HG03521 (cell line): ENCODE data around the gene ARID5A.

Experiments used
- ATAC-seq: cut with Tn5 transposase; IDR thresholded peaks from one replicate; pipeline ENCODE4 v1.9.1; 2021; ENCODE audit warnings: mild to moderate bottlenecking, moderate library complexity; ENCODE audit not compliant: unreplicated experiment

Gene ARID5A

DNA sequence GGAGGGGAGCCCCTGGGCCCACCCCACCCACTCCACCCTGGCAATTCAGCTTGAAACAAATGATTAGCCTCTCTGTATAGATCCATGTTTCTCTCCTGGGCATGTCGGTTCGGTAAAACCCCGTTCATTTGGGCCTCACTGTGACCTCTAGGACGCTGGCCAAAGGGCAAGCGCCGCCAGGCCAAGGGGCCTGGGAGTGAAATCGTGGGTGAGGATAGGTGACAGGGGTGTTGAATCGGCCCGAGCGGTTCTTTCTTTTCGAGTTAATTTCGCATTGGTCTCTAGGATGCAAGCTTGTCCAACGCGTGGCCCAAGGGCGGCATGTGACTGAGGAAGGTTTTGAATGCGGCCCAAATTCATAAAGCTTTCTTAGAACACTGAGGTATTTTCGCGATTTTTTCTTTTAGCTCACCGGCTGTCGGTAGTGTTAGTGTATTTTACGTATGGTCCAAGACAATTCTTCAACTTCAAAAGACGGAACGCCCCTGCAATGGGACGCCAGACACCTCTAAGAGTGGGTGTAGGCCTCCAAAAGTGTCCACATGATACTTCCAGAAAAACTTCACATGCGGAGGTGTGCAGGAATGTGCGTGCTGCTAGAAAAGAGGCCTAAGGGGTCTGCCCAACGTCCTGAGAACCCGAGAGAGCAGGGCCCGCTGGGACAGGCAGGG, 9.8 kb upstream of the ARID5A start:
- no peak for ATAC-seq

- no peak for ATAC-seq
Observed at GRCh38 chr2:96527286-96528005, 9.1 kb upstream of the ARID5A start.

- ATAC-seq = no peak
Observed at GRCh38 chr2:96528006-96528699, 8.4 kb upstream of the ARID5A start.

- no peak for ATAC-seq
Observed at GRCh38 chr2:96528700-96529375, 7.7 kb upstream of the ARID5A start.

GRCh38 chr2:96529376-96530143, 7.0 kb upstream of the ARID5A start:
- no peak for ATAC-seq

DNA sequence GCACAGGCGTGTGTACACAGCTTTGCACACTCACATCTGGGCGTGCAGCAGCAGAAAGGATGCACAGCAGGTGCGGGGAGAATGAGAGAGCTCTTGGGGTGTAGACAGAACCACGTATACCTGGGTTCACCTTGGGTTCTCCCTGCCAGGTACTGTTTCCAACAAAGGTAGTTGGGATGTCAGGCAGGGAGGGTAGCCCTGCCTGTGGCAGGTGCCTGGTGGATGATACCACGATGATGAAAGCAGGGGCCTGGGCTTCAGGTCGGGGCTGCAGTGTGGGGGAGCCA, 6.5 kb upstream of the ARID5A start:
- ATAC-seq = no peak

- ATAC-seq = no peak
Observed at GRCh38 chr2:96530474-96531357, 5.8 kb upstream of the ARID5A start.

- no peak for ATAC-seq
Observed at GRCh38 chr2:96531366-96531765, 5.2 kb upstream of the ARID5A start.

- no peak for ATAC-seq
Observed at GRCh38 chr2:96531872-96532505, 4.6 kb upstream of the ARID5A start.

- ATAC-seq = no peak
Observed at GRCh38 chr2:96532641-96533291, 3.8 kb upstream of the ARID5A start.

- no peak for ATAC-seq
Observed at GRCh38 chr2:96533292-96534073, 3.1 kb upstream of the ARID5A start.

DNA sequence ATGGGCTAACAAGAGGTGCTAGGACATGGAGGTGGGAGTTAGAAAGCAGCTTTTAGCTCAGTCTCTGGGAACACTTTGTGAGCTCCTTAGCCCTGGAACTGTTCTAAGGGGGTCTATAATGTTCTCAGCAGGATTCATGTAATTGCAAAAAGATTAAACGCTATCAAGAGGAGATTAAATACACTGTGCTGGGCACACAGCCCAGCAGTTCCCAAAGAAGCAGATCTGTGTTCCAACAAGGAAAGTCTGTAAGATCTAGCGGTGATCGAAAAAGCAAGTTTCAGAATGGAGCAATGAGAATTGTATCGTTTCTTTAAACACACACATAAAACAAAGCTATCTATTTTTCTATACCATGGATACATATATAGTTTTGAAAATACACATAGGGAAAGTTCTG, 2.4 kb upstream of the ARID5A start:
- ATAC-seq = no peak

DNA sequence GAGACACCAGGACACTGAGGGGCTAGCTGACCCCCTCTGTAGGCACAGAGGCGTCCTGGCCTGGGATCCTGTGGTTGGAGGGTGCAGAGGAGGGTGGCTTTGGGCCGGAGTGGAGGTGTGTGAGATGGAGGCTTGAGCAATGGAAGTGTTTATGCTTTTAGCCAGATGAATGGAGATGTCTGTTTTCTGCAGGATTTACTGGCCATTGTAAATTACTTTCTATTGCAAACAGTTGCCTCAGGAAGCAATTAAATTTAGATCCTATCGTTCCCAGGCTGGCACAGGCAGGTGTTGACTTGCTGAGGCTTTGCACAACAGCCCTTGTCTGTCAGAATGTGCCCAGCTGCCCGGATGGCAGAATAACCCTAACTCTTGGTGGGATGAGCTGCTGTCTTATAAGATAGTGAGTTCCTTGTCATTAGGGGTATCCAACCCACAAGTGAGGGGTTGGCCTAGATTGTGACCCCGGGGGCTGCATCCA, 1.8 kb upstream of the ARID5A start:
- ATAC-seq = no peak

GRCh38 chr2:96535331-96535730, 1.2 kb upstream of the ARID5A start:
- ATAC-seq = no peak

DNA sequence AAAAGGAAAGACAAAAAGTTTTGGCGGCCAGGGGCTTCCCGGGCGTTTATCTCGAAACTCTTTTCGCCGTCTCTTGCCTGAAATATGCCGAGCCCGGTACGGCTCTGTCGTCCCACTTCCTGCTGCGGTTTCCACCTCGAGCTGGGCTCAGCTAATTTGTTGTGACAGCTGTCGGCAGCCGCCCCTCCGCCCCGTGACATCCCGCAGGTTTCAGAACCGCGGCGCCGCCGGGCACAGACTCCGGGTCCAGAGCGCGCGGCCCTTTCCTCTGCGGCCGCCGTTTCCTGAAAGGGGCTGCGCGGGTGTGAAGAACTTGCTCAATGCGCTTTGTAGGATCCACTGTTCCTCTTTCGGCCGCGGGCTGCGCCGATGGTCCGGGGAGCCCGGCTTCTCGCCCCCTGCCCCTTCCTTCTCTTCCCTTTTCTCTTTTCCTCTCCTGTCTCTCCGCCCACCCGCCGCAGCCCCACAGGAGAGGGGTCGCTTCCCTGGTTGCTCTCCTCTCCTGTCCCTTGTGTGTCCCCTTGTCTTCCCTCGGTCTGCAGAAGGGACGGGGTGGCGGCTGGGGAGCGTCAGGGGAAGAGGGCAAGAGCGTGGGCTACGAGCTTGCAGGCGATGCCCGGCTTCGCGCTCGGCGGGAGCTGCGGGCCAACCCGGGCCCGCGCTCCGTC, 648 bp downstream of the ARID5A start:
- ATAC-seq = peak; percentile 49

- no peak for ATAC-seq
Observed at GRCh38 chr2:96537734-96538486, 1.4 kb downstream of the ARID5A start.
